Dermis blood vessel endothelial cell (primary cell): Measurements from ENCODE around the gene NRL. TPM values are rescaled to one million over a fixed set of nuclear protein-coding genes. Genes with fewer than 3 reads are reported as not detected.
"Not testable (repeated sequence)": the region's sequence is repeated elsewhere in the genome, so short reads cannot be mapped to it uniquely, and the experiment has no call there.

Experiments
- DNase-seq: peaks from one replicate; pipeline ENCODE4 v3.0.0; 2010
- total RNA-seq: library from RNA; depleted of rRNA; stranded (reverse); fragments of >200 nt; gene quantifications from 2 replicates; pipeline ENCODE4 v1.2.3, GENCODE V29; 2014

Gene NRL
- total RNA-seq, 1 donor from 2014 or later: 2.6 TPM

- peak; percentile 63 for DNase-seq
These were observed 62.7 kb downstream of the NRL start, which contains the start of gene CARMIL3 for GRCh38 chr14:24051789-24052655. Gene CARMIL3 (plus strand): TSS chr14:24052009. CDS start chr14:24052154, 145 bp downstream.

GRCh38 chr14:24051176-24051788 is 63.5 kb downstream of the NRL start:
- DNase-seq: no peak

GRCh38 chr14:24050753-24051152 is 64.0 kb downstream of the NRL start:
- not testable (repeated sequence) for DNase-seq

- DNase-seq: not testable (repeated sequence)
These were observed 65.7 kb downstream of the NRL start for GRCh38 chr14:24049002-24049401.

GRCh38 chr14:24042746-24043145 is 72.0 kb downstream of the NRL start:
- DNase-seq: no peak

- no peak for DNase-seq
These were observed 74.1 kb downstream of the NRL start for GRCh38 chr14:24040692-24041091.

- no peak for DNase-seq
These were observed 76.1 kb downstream of the NRL start for GRCh38 chr14:24038686-24039085.

GRCh38 chr14:24037658-24038037 is 77.1 kb downstream of the NRL start:
- no peak for DNase-seq

GRCh38 chr14:24036963-24037657 is 77.6 kb downstream of the NRL start:
- DNase-seq: not testable (repeated sequence)

- DNase-seq: peak; percentile 74
These were observed 78.4 kb downstream of the NRL start for GRCh38 chr14:24036169-24036962.

- DNase-seq: not testable (repeated sequence)
These were observed 79.0 kb downstream of the NRL start for GRCh38 chr14:24035769-24036168.

- no peak for DNase-seq
These were observed 81.9 kb downstream of the NRL start for GRCh38 chr14:24032727-24033418.

- not testable (repeated sequence) for DNase-seq
These were observed 83.4 kb downstream of the NRL start for GRCh38 chr14:24031331-24031730.

- DNase-seq: not testable (repeated sequence)
These were observed 85.1 kb downstream of the NRL start for GRCh38 chr14:24029687-24030086.

Other genes starting within 250 kb of the NRL start
- 36.4 and 42.9 TPM in 2 replicates for gene DHRS4, start 161.2 kb downstream of the NRL start, total RNA-seq
- 11.6 and 12.6 TPM in 2 replicates for gene DHRS4L2, start 126.0 kb downstream of the NRL start, total RNA-seq
- 0.05 TPM in 1 of 2 replicates, not detected in the other for gene CARMIL3, start 62.9 kb downstream of the NRL start, total RNA-seq
- not detected in 2 replicates for gene CPNE6, start 43.4 kb downstream of the NRL start, total RNA-seq
- gene PCK2, start 20.6 kb downstream of the NRL start, total RNA-seq: 5.8 and 10.5 TPM in 2 replicates
- 90.7 and 93.9 TPM in 2 replicates for gene DCAF11, start 172 bp downstream of the NRL start, total RNA-seq
- 0.42 and 0.51 TPM in 2 replicates for gene FITM1, start 15.7 kb upstream of the NRL start, total RNA-seq
- gene PSME1, start 21.2 kb upstream of the NRL start, total RNA-seq: 167 TPM in 2 replicates
- 21.4 and 26.4 TPM in 2 replicates for gene EMC9, start 26.6 kb upstream of the NRL start, total RNA-seq
- gene PSME2, start 31.7 kb upstream of the NRL start, total RNA-seq: 108 and 110 TPM in 2 replicates
- gene RNF31, start 32.5 kb upstream of the NRL start, total RNA-seq: 53.2 and 54.1 TPM in 2 replicates
- 37.8 and 55.5 TPM in 2 replicates for gene IRF9, start 46.3 kb upstream of the NRL start, total RNA-seq
- 2.7 and 4.2 TPM in 2 replicates for gene REC8, start 57.1 kb upstream of the NRL start, total RNA-seq
- 28.8 and 60.6 TPM in 2 replicates for gene IPO4, start 73.9 kb upstream of the NRL start, total RNA-seq
- 63.5 and 82.5 TPM in 2 replicates for gene TM9SF1, start 80.5 kb upstream of the NRL start, total RNA-seq
- not detected in 2 replicates for gene TSSK4, start 90.7 kb upstream of the NRL start, total RNA-seq
- gene CHMP4A, start 98.5 kb upstream of the NRL start, total RNA-seq: 36.8 and 39.3 TPM in 2 replicates
- gene MDP1, start 101.1 kb upstream of the NRL start, total RNA-seq: 5.9 and 23.7 TPM in 2 replicates
- 197 and 248 TPM in 2 replicates for gene NEDD8, start 117.4 kb upstream of the NRL start, total RNA-seq
- 108 and 121 TPM in 2 replicates for gene GMPR2, start 118.0 kb upstream of the NRL start, total RNA-seq
- 68.4 and 71.7 TPM in 2 replicates for gene TINF2, start 127.7 kb upstream of the NRL start, total RNA-seq
- 0.17 and 0.51 TPM in 2 replicates for gene TGM1, start 148.2 kb upstream of the NRL start, total RNA-seq
- 27.9 and 28.6 TPM in 2 replicates for gene RABGGTA, start 156.6 kb upstream of the NRL start, total RNA-seq
- 10.6 and 16.7 TPM in 2 replicates for gene DHRS1, start 184.8 kb upstream of the NRL start, total RNA-seq
- 30.1 and 33.5 TPM in 2 replicates for gene NOP9, start 184.9 kb upstream of the NRL start, total RNA-seq
- 4.6 and 7.5 TPM in 2 replicates for gene CIDEB, start 193.0 kb upstream of the NRL start, total RNA-seq
- gene LTB4R2, start 195.2 kb upstream of the NRL start, total RNA-seq: 5.9 and 9.7 TPM in 2 replicates
- gene LTB4R, start 196.6 kb upstream of the NRL start, total RNA-seq: 3.5 and 3.6 TPM in 2 replicates
- 68.4 and 138 TPM in 2 replicates for gene ADCY4, start 220.1 kb upstream of the NRL start, total RNA-seq
- gene RIPK3, start 225.0 kb upstream of the NRL start, total RNA-seq: 4.7 and 5.8 TPM in 2 replicates